Measurements from ENCODE around the gene AHDC1.

DNA sequence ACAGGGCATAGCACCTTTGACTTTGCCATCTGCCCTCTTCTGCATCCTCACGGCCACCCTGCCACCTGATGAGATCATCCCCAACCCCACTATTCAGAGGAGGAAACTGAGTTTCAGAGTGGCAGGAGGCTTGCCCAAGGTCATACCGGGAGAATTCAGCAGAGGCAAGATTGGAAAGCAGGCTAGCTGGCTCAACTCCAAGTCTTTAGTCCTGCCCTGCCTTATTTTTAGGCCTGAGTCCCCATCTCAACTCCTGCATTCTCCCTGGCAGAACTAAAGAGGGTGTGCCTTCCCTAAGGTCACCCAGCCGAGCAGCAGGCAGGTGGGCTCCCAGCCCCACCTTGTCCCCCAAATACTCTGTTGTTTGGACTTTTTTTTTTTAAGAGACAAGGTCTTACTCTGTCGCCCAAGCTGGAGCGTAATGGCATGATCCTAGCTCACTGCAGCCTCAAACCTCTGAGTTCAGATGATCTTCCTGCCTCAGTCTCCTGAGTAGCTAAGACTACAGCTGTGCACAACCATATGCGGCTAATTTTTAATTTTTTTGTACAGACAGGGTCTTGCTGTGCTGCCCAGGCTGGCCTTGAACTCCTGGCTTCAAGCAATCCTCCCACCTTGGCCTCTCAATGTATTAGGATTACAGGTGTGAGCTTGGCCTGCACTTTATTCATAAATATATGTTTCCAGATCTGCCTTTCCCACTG is 44.8 kb upstream of the AHDC1 start:
- TF ChIP-seq, protein P1, sequence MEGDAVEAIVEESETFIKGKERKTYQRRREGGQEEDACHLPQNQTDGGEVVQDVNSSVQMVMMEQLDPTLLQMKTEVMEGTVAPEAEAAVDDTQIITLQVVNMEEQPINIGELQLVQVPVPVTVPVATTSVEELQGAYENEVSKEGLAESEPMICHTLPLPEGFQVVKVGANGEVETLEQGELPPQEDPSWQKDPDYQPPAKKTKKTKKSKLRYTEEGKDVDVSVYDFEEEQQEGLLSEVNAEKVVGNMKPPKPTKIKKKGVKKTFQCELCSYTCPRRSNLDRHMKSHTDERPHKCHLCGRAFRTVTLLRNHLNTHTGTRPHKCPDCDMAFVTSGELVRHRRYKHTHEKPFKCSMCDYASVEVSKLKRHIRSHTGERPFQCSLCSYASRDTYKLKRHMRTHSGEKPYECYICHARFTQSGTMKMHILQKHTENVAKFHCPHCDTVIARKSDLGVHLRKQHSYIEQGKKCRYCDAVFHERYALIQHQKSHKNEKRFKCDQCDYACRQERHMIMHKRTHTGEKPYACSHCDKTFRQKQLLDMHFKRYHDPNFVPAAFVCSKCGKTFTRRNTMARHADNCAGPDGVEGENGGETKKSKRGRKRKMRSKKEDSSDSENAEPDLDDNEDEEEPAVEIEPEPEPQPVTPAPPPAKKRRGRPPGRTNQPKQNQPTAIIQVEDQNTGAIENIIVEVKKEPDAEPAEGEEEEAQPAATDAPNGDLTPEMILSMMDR (IDR thresholded peaks at IDR 0.05) = no peak
- TF ChIP-seq FOXP4 (CRISPR knock-in tag; IDR thresholded peaks at IDR 0.05) (no peak), TEAD1 (CRISPR knock-in tag; IDR thresholded peaks at IDR 0.05) (no peak), TCF7 (CRISPR knock-in tag; IDR thresholded peaks at IDR 0.05; ENCODE audit: low read depth) (no peak)
- TF ChIP-seq, protein P2, sequence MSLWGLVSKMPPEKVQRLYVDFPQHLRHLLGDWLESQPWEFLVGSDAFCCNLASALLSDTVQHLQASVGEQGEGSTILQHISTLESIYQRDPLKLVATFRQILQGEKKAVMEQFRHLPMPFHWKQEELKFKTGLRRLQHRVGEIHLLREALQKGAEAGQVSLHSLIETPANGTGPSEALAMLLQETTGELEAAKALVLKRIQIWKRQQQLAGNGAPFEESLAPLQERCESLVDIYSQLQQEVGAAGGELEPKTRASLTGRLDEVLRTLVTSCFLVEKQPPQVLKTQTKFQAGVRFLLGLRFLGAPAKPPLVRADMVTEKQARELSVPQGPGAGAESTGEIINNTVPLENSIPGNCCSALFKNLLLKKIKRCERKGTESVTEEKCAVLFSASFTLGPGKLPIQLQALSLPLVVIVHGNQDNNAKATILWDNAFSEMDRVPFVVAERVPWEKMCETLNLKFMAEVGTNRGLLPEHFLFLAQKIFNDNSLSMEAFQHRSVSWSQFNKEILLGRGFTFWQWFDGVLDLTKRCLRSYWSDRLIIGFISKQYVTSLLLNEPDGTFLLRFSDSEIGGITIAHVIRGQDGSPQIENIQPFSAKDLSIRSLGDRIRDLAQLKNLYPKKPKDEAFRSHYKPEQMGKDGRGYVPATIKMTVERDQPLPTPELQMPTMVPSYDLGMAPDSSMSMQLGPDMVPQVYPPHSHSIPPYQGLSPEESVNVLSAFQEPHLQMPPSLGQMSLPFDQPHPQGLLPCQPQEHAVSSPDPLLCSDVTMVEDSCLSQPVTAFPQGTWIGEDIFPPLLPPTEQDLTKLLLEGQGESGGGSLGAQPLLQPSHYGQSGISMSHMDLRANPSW (CRISPR knock-in tag; conservative IDR thresholded peaks at IDR 0.05; ENCODE audit: low read depth) = no peak
- TF ChIP-seq, protein P3, sequence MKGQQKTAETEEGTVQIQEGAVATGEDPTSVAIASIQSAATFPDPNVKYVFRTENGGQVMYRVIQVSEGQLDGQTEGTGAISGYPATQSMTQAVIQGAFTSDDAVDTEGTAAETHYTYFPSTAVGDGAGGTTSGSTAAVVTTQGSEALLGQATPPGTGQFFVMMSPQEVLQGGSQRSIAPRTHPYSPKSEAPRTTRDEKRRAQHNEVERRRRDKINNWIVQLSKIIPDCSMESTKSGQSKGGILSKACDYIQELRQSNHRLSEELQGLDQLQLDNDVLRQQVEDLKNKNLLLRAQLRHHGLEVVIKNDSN (CRISPR knock-in tag; IDR thresholded peaks at IDR 0.05) = no peak
- TF ChIP-seq, protein P4, sequence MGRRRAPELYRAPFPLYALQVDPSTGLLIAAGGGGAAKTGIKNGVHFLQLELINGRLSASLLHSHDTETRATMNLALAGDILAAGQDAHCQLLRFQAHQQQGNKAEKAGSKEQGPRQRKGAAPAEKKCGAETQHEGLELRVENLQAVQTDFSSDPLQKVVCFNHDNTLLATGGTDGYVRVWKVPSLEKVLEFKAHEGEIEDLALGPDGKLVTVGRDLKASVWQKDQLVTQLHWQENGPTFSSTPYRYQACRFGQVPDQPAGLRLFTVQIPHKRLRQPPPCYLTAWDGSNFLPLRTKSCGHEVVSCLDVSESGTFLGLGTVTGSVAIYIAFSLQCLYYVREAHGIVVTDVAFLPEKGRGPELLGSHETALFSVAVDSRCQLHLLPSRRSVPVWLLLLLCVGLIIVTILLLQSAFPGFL (CRISPR knock-in tag; IDR thresholded peaks at IDR 0.05; ENCODE audit: borderline replicate concordance) = no peak

Data from WTC11 (cell line).